SKM-1 treated with dmso at 0.1 percent for 144 hours (cell line): ENCODE data around the gene SLC17A6.

ENCODE experiments used
- DNase-seq: peaks from one replicate; lab custom pipeline; 2025; ENCODE audit not compliant: unreplicated experiment; lab: John Stamatoyannopoulos, UW

SLC17A6 gene

GRCh38 chr11:22337596-22338485 lies at the start of gene SLC17A6:
Gene SLC17A6, plus strand, starts transcription at chr11:22338381. Its CDS starts 153 bp downstream, at chr11:22338534.
- DNase-seq, result no peak

GRCh38 chr11:22302368-22302767 lies 35.8 kb upstream of the SLC17A6 start:
- DNase-seq, result no peak

GRCh38 chr11:22304337-22304961 lies 33.7 kb upstream of the SLC17A6 start:
- peak; percentile 67 for DNase-seq

GRCh38 chr11:22317656-22318055 lies 20.5 kb upstream of the SLC17A6 start:
- DNase-seq, result no peak

GRCh38 chr11:22331771-22332170 lies 6.4 kb upstream of the SLC17A6 start:
- no peak for DNase-seq

- DNase-seq, result no peak
Observed at GRCh38 chr11:22336587-22336986, 1.6 kb upstream of the SLC17A6 start.

GRCh38 chr11:22339611-22340010 lies 1.4 kb downstream of the SLC17A6 start:
- DNase-seq, result no peak

GRCh38 chr11:22340235-22340634 lies 2.1 kb downstream of the SLC17A6 start:
- no peak for DNase-seq

- DNase-seq, result no peak
Observed at GRCh38 chr11:22340701-22341587, 2.8 kb downstream of the SLC17A6 start.

- no peak for DNase-seq
Observed at GRCh38 chr11:22341588-22341931, 3.4 kb downstream of the SLC17A6 start.

- no peak for DNase-seq
Observed at GRCh38 chr11:22342211-22343031, 4.2 kb downstream of the SLC17A6 start.

- no peak for DNase-seq
Observed at GRCh38 chr11:22343032-22343324, 4.8 kb downstream of the SLC17A6 start.

GRCh38 chr11:22343371-22344032 lies 5.3 kb downstream of the SLC17A6 start:
- DNase-seq, result no peak

- DNase-seq, result no peak
Observed at GRCh38 chr11:22344081-22344480, 5.9 kb downstream of the SLC17A6 start.

GRCh38 chr11:22346282-22346681 lies 8.1 kb downstream of the SLC17A6 start:
- DNase-seq, result no peak

GRCh38 chr11:22347857-22348487 lies 9.8 kb downstream of the SLC17A6 start:
- DNase-seq, result no peak

- no peak for DNase-seq
Observed at GRCh38 chr11:22349491-22349890, 11.3 kb downstream of the SLC17A6 start.

GRCh38 chr11:22359295-22359694 lies 21.1 kb downstream of the SLC17A6 start:
- no peak for DNase-seq

- no peak for DNase-seq
Observed at GRCh38 chr11:22371160-22371559, 33.0 kb downstream of the SLC17A6 start.

- DNase-seq, result no peak
Observed at GRCh38 chr11:22387126-22387525, 48.9 kb downstream of the SLC17A6 start.
